BJ (cell line): Measurements from ENCODE around the gene DESI1. TPM values are rescaled to one million over a fixed set of nuclear protein-coding genes. Genes with fewer than 3 reads are reported as not detected.
"Not testable (repeated sequence)": the region's sequence is repeated elsewhere in the genome, so short reads cannot be mapped to it uniquely, and the experiment has no call there.

Source experiments
- CTCF ChIA-PET: fragments of 350-600 bp; formaldehyde crosslinking; extraction: SDS; loops from one replicate; lab custom pipeline; 2021; ENCODE audit warnings: antibody characterized with exemption, inconsistent platforms; lab: Yijun Ruan, JAX
- POLR2A ChIA-PET: fragments of 300-600 bp; sonication (Branson Sonifier 250); formaldehyde crosslinking; extraction: SDS; loops from one replicate; lab custom pipeline; 2021; ENCODE audit warnings: antibody characterized with exemption; lab: Charles Lee
- DNase-seq: peaks from one replicate; pipeline ENCODE4 v3.0.0-alpha.2; 2011; ENCODE audit warnings: low read depth
- H3K27me3 ChIP-seq: 2 replicates; pipeline ENCODE4 v1.6.0; 2011; ENCODE audit warnings: low read length; ENCODE audit not compliant: control insufficient read depth, insufficient read depth
- H3K36me3 ChIP-seq: 2 replicates; pipeline ENCODE4 v1.5.1; 2011; ENCODE audit warnings: low read length; ENCODE audit not compliant: control insufficient read depth, insufficient read depth
- H3K4me3 ChIP-seq: 2 replicates; pipeline ENCODE4 v1.5.1; 2011; ENCODE audit warnings: low read depth, mild to moderate bottlenecking, control low read depth, low read length
- CTCF ChIP-seq: IDR thresholded peaks from 2 replicates; pipeline ENCODE4 v1.5.1; 2011; ENCODE audit warnings: low read depth, mild to moderate bottlenecking, control low read depth, inconsistent platforms, low read length, moderate library complexity; ENCODE audit not compliant: insufficient read depth
- polyA plus RNA-seq: library from polyadenylated mRNA; depleted of rRNA; stranded (reverse); fragments of >200 nt; gene quantifications from 2 replicates; pipeline ENCODE4 v1.2.3, GENCODE V29; 2011

Gene DESI1
- polyA plus RNA-seq, 1 experiment = 35.7 TPM

GRCh38 chr22:41563051-41563711 lies 57.7 kb downstream of the DESI1 start:
- H3K4me3 ChIP-seq = peak overlapping the region; percentile 19
- no peaks in the 10 kb centered on the region for H3K36me3 ChIP-seq
- ChIA-PET POLR2A (interaction anchor here (1.0 kb wide), 2 partner anchors 19 to 26 kb away, joined by 3 to 5 read pairs; partner anchors contain the start of genes PMM1 and POLR3H), CTCF (interaction anchor here (0.9 to 4.5 kb wide), 4 partner anchors 19 to 35 kb away, joined by 3 to 20 read pairs (median 6); partner anchors contain the start of genes PMM1 and POLR3H)
- no peak for TF ChIP-seq CTCF
- peak; percentile 70 for DNase-seq
- no peaks in the 10 kb centered on the region for H3K27me3 ChIP-seq

- DNase-seq = no peak
- ChIA-PET CTCF (interaction anchor here (1.4 to 4.5 kb wide), 3 partner anchors 20 to 36 kb away, joined by 3 to 20 read pairs (median 7); partner anchors contain the start of gene PMM1), POLR2A (no interaction called here)
- Histone ChIP-seq H3K4me3 (peak overlapping the region; percentile 67), H3K27me3 (no peaks in the 10 kb centered on the region), H3K36me3 (no peaks in the 10 kb centered on the region)
- no peak for TF ChIP-seq CTCF
Measured at GRCh38 chr22:41562461-41562860, 58.4 kb downstream of the DESI1 start.

- ChIA-PET CTCF (interaction anchor here (0.8 to 4.5 kb wide), 4 partner anchors 16 to 158 kb away, joined by 3 to 20 read pairs (median 6); partner anchors contain the start of gene PMM1), POLR2A (no interaction called here)
- DNase-seq = no peak
- H3K27me3 ChIP-seq = no peaks in the 10 kb centered on the region
- H3K36me3 ChIP-seq = no peaks in the 10 kb centered on the region
- peak overlapping the region; percentile 67 for H3K4me3 ChIP-seq
- no peak for TF ChIP-seq CTCF
Measured at GRCh38 chr22:41561788-41562187, 59.1 kb downstream of the DESI1 start.

GRCh38 chr22:41561335-41561734 lies 59.5 kb downstream of the DESI1 start:
- ChIA-PET CTCF (interaction anchor here (0.8 to 4.5 kb wide), 3 partner anchors 16 to 157 kb away, joined by 3 to 20 read pairs (median 5); no protein-coding TSS in a partner anchor), POLR2A (no interaction called here)
- no peak for TF ChIP-seq CTCF
- Histone ChIP-seq H3K4me3 (peak overlapping the region; percentile 67), H3K27me3 (no peaks in the 10 kb centered on the region), H3K36me3 (no peaks in the 10 kb centered on the region)
- no peak for DNase-seq

GRCh38 chr22:41560095-41560471 lies 60.8 kb downstream of the DESI1 start:
- H3K36me3 ChIP-seq = no peaks in the 10 kb centered on the region
- CTCF ChIA-PET = interaction anchor here (1.1 to 4.5 kb wide), 4 partner anchors 26 to 156 kb away, joined by 3 to 20 read pairs (median 4); no protein-coding TSS in a partner anchor
- POLR2A ChIA-PET = no interaction called here
- DNase-seq = no peak
- H3K4me3 ChIP-seq = peak overlapping the region; percentile 67
- H3K27me3 ChIP-seq = no peaks in the 10 kb centered on the region
- no peak for TF ChIP-seq CTCF

GRCh38 chr22:41558241-41558630 lies 62.6 kb downstream of the DESI1 start:
- H3K27me3 ChIP-seq, POLR2A ChIA-PET, H3K36me3 ChIP-seq, DNase-seq, H3K4me3 ChIP-seq: not testable (repeated sequence)
- CTCF ChIA-PET = interaction anchor here (1.0 to 1.8 kb wide), 7 partner anchors 9 to 39 kb away, joined by 3 to 13 read pairs (median 5); partner anchors contain the start of gene POLR3H
